ENCODE results near the gene AGAP1. TPM values are rescaled to one million over a fixed set of nuclear protein-coding genes. Genes with fewer than 3 reads are reported as not detected.

The AGAP1 gene
- total RNA-seq, 1 donor from 2014 or later: 21.1 TPM

DNA sequence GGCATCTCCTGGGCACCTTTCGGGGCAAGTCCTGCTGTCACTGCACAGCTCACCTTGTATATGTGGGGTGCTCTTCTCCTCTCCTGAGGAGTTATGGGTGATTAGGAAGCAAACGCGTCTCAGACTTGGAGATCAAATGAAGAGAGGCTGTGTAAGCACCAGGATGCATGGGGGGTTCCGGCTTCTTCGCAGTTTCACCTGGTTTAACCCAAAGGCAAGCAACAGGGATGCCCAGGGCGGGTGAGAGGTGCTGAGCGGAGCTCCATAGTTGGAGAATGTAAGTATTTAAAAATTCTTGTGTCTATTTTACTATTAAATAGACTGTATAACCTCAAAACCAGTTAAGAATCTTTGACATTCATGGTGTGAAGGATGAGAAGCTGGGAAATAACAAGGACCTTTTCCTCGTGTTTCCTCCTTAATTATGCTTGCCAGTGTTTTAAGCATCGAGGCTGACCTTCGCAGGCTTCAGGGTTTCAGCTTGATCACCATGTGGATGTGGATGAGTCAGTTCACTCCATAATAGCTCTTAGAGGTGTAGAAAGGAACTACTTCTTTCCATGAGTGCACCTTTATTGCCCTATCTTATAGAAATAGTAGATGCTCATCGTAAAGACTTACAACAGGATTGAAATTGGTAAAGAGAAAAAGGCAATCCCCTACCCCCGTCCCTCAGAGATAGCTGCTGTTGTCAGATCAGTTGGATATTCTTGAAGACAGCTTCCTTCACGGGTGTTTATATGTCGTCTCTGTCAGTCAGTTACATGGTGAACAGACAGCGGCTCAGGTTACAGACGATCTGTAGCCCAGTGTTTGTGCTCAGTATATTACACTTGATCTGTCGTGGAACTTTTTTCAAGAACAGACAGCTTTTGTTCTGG is 201.1 kb downstream of the AGAP1 start:
- no peak for DNase-seq (ENCODE audit: extremely low spot score in 2 of 2)
- no peaks in the 10 kb centered on the region for H3K27me3 ChIP-seq
- H3K4me3 ChIP-seq: no peak overlapping the region
- intact Hi-C loops (cut with DNase I): no loop called here
- H3K4me1 ChIP-seq: peaks cover 6% of the 10 kb centered on the region
- no peaks in the 10 kb centered on the region for H3K9me3 ChIP-seq
- no peak overlapping the region for H3K27ac ChIP-seq
- TF ChIP-seq, protein P1, sequence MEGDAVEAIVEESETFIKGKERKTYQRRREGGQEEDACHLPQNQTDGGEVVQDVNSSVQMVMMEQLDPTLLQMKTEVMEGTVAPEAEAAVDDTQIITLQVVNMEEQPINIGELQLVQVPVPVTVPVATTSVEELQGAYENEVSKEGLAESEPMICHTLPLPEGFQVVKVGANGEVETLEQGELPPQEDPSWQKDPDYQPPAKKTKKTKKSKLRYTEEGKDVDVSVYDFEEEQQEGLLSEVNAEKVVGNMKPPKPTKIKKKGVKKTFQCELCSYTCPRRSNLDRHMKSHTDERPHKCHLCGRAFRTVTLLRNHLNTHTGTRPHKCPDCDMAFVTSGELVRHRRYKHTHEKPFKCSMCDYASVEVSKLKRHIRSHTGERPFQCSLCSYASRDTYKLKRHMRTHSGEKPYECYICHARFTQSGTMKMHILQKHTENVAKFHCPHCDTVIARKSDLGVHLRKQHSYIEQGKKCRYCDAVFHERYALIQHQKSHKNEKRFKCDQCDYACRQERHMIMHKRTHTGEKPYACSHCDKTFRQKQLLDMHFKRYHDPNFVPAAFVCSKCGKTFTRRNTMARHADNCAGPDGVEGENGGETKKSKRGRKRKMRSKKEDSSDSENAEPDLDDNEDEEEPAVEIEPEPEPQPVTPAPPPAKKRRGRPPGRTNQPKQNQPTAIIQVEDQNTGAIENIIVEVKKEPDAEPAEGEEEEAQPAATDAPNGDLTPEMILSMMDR (IDR thresholded peaks at IDR 0.05): no peak
- TF ChIP-seq POLR2AphosphoS5 (IDR thresholded peaks at IDR 0.05; ENCODE audit: insufficient read depth in 1 of 2, low read depth in 1 of 2): no peak
- no peak for TF ChIP-seq POLR2A (IDR thresholded peaks at IDR 0.05)
- H3K36me3 ChIP-seq: no peaks in the 10 kb centered on the region

DNA sequence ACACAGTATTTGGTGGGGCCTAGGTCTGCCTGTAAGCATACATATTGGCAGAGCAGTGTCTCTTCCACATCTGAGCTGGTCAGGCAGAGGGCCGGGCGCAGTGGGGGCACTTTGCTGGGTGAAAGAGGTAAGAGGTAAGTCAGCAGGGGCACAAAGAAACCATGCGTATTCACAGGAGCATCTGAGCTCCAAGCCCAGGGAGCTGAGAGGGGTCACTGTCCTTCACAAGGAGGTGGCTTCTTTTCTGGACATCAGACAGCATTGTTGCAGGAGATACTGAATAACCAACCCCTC is 201.7 kb downstream of the AGAP1 start:
- no peak for TF ChIP-seq POLR2A (IDR thresholded peaks at IDR 0.05)
- TF ChIP-seq, protein P1 (IDR thresholded peaks at IDR 0.05): no peak
- no peak for TF ChIP-seq POLR2AphosphoS5 (IDR thresholded peaks at IDR 0.05; ENCODE audit: insufficient read depth in 1 of 2, low read depth in 1 of 2)
- intact Hi-C loops (cut with DNase I): no loop called here
- no peak for DNase-seq (ENCODE audit: extremely low spot score in 2 of 2)
- no peak overlapping the region for H3K4me3 ChIP-seq
- no peaks in the 10 kb centered on the region for H3K27me3 ChIP-seq
- H3K27ac ChIP-seq: no peak overlapping the region
- no peaks in the 10 kb centered on the region for H3K36me3 ChIP-seq
- H3K4me1 ChIP-seq: peaks cover 1% of the 10 kb centered on the region
- no peaks in the 10 kb centered on the region for H3K9me3 ChIP-seq

DNA sequence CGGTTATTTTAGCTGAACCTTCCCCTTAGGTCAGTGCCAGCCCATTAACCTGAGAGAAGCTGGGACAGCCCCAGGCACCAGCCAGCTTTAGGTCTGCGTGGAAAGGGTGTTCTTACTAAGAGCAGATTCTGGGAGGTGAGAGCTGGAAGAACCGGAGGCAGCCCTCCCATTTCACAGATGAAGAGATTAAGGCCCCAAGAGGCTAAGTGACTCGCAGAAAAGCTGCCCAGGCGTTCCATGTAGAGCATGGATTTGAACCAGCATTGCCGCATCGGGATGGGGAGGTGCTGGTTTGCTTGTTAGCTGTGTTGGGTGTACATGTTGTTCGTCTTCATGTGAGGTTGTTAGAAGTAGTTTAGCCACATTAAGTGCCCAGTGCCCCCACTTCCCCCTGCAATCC is 203.2 kb downstream of the AGAP1 start:
- no peak for TF ChIP-seq POLR2A (IDR thresholded peaks at IDR 0.05)
- TF ChIP-seq, protein P1 (IDR thresholded peaks at IDR 0.05): no peak
- TF ChIP-seq POLR2AphosphoS5 (IDR thresholded peaks at IDR 0.05; ENCODE audit: insufficient read depth in 1 of 2, low read depth in 1 of 2): no peak
- H3K27ac ChIP-seq: no peak overlapping the region
- no peaks in the 10 kb centered on the region for H3K27me3 ChIP-seq
- intact Hi-C loops (cut with DNase I): no loop called here
- DNase-seq (ENCODE audit: extremely low spot score in 2 of 2): no peak
- no peaks in the 10 kb centered on the region for H3K9me3 ChIP-seq
- peaks cover under 1% of the 10 kb centered on the region for H3K4me1 ChIP-seq
- H3K36me3 ChIP-seq: no peaks in the 10 kb centered on the region
- no peak overlapping the region for H3K4me3 ChIP-seq

DNA sequence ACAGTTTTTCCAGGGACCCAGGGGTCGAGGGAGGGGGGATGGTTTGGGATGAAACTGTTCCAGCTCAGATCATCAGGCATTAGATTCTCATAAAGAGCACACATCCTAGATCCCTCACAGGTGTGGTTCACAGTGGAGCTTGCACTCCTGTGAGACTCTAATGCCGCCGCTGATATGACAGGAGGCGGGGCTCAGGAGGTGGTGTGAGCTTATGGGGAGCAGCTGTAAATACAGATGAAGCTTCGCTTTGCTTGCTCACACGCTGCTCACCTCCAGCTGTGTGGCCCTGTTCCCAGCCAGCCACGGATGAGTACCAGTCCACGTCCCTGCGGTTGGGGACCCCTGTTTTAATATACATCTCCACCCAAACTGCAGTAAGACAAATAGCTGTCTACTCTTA is 204.2 kb downstream of the AGAP1 start:
- intact Hi-C loops (cut with DNase I): no loop called here
- TF ChIP-seq POLR2AphosphoS5 (IDR thresholded peaks at IDR 0.05; ENCODE audit: insufficient read depth in 1 of 2, low read depth in 1 of 2): no peak
- TF ChIP-seq, protein P1 (IDR thresholded peaks at IDR 0.05): no peak
- no peak for TF ChIP-seq POLR2A (IDR thresholded peaks at IDR 0.05)
- Histone ChIP-seq H3K9me3 (no peaks in the 10 kb centered on the region), H3K4me3 (no peak overlapping the region), H3K36me3 (no peaks in the 10 kb centered on the region), H3K27ac (no peak overlapping the region), H3K27me3 (no peaks in the 10 kb centered on the region), H3K4me1 (peaks cover 10% of the 10 kb centered on the region)
- no peak for DNase-seq (ENCODE audit: extremely low spot score in 2 of 2)

DNA sequence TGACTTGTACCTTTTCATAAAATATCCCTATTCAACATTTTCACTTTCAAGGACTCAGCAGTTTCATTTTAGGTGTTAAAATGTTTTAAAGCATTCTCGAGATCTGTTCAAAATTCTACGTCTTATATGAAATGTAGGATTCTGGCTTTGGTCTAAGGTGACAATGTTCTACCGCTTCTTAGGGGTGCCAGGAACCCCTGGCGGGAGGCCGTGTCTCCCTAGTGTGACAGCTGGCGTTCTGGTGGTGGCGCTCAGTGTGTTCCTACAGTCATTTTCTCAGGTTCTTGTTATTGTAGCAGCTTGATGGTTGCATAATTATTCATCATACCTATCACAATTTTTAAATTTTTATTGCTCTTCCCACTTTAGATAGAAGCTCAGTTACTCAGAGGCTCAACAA is 204.6 kb downstream of the AGAP1 start:
- Histone ChIP-seq H3K36me3 (no peaks in the 10 kb centered on the region), H3K27me3 (no peaks in the 10 kb centered on the region), H3K4me1 (peaks cover 14% of the 10 kb centered on the region), H3K27ac (no peak overlapping the region), H3K9me3 (no peaks in the 10 kb centered on the region), H3K4me3 (no peak overlapping the region)
- TF ChIP-seq POLR2AphosphoS5 (IDR thresholded peaks at IDR 0.05; ENCODE audit: insufficient read depth in 1 of 2, low read depth in 1 of 2) (no peak), POLR2A (IDR thresholded peaks at IDR 0.05) (no peak)
- TF ChIP-seq, protein P1 (IDR thresholded peaks at IDR 0.05): no peak
- intact Hi-C loops (cut with DNase I): no loop called here
- no peak for DNase-seq (ENCODE audit: extremely low spot score in 2 of 2)

Measured in vagina (tissue), 2 donors.